ENCODE measurements around the gene LIME1. TPM values are rescaled to one million over a fixed set of nuclear protein-coding genes. Genes with fewer than 3 reads are reported as not detected.

LIME1 gene
- total and polyA plus RNA-seq, 9 of the 15 experiments (the other 6 are each of a cell fraction or from before 2014, with no cell fraction given): 0.11 to 17.1 (median 2.8) TPM; not detected in 2

DNA sequence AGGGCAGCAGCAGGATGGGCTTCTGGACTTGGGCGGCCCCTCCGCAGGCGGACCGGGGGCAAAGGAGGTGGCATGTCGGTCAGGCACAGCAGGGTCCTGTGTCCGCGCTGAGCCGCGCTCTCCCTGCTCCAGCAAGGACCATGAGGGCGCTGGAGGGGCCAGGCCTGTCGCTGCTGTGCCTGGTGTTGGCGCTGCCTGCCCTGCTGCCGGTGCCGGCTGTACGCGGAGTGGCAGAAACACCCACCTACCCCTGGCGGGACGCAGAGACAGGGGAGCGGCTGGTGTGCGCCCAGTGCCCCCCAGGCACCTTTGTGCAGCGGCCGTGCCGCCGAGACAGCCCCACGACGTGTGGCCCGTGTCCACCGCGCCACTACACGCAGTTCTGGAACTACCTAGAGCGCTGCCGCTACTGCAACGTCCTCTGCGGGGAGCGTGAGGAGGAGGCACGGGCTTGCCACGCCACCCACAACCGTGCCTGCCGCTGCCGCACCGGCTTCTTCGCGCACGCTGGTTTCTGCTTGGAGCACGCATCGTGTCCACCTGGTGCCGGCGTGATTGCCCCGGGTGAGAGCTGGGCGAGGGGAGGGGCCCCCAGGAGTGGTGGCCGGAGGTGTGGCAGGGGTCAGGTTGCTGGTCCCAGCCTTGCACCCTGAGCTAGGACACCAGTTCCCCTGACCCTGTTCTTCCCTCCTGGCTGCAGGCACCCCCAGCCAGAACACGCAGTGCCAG is 39.7 kb upstream of the LIME1 start, which contains the start of gene TNFRSF6B (continued):
- TF ChIP-seq, protein P1, sequence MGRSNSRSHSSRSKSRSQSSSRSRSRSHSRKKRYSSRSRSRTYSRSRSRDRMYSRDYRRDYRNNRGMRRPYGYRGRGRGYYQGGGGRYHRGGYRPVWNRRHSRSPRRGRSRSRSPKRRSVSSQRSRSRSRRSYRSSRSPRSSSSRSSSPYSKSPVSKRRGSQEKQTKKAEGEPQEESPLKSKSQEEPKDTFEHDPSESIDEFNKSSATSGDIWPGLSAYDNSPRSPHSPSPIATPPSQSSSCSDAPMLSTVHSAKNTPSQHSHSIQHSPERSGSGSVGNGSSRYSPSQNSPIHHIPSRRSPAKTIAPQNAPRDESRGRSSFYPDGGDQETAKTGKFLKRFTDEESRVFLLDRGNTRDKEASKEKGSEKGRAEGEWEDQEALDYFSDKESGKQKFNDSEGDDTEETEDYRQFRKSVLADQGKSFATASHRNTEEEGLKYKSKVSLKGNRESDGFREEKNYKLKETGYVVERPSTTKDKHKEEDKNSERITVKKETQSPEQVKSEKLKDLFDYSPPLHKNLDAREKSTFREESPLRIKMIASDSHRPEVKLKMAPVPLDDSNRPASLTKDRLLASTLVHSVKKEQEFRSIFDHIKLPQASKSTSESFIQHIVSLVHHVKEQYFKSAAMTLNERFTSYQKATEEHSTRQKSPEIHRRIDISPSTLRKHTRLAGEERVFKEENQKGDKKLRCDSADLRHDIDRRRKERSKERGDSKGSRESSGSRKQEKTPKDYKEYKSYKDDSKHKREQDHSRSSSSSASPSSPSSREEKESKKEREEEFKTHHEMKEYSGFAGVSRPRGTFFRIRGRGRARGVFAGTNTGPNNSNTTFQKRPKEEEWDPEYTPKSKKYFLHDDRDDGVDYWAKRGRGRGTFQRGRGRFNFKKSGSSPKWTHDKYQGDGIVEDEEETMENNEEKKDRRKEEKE (IDR thresholded peaks at IDR 0.05; ENCODE audit: borderline replicate concordance in 1 of 2, control insufficient read depth in 1 of 2, low read depth in 2 of 2, low read length in 1 of 2): no peak
- TF ChIP-seq YBX1 (IDR thresholded peaks at IDR 0.05): no peak
- peak; percentile 90 for TF ChIP-seq RBM22 (IDR thresholded peaks at IDR 0.05; ENCODE audit: low read depth, low read length, poor library complexity, severe bottlenecking)
- no peak for TF ChIP-seq CHCHD3 (CRISPR knock-in tag; IDR thresholded peaks at IDR 0.05)
- TF ChIP-seq RFX7 (CRISPR knock-in tag; IDR thresholded peaks at IDR 0.05): no peak
- TF ChIP-seq, protein P2, sequence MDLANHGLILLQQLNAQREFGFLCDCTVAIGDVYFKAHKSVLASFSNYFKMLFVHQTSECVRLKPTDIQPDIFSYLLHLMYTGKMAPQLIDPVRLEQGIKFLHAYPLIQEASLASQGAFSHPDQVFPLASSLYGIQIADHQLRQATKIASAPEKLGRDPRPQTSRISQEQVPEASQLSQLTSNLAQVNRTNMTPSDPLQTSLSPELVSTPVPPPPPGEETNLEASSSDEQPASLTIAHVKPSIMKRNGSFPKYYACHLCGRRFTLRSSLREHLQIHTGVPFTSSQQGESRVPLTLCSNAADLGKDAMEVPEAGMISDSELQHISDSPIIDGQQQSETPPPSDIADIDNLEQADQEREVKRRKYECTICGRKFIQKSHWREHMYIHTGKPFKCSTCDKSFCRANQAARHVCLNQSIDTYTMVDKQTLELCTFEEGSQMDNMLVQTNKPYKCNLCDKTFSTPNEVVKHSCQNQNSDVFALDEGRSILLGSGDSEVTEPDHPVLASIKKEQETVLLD (IDR thresholded peaks at IDR 0.05): no peak
- TF ChIP-seq MCM7 (IDR thresholded peaks at IDR 0.05): no peak
- TF ChIP-seq ARHGAP35 (IDR thresholded peaks at IDR 0.05; ENCODE audit: partially characterized antibody): no peak
- TF ChIP-seq NFXL1 (CRISPR knock-in tag; IDR thresholded peaks at IDR 0.05): no peak
